DMS53 treated with DMSO at 0.1 percent for 48 hours (cell line): ENCODE results near the gene IBTK.
A peak's percentile ranks its signal among the peaks of the same experiment; 100 is the strongest.
"Not testable (repeated sequence)": the region's sequence is repeated elsewhere in the genome, so short reads cannot be mapped to it uniquely, and the experiment has no call there.

Experiments used
- DNase-seq: peaks from one replicate; lab custom pipeline; 2025; ENCODE audit not compliant: unreplicated experiment; lab: John Stamatoyannopoulos, UW

IBTK gene

DNA sequence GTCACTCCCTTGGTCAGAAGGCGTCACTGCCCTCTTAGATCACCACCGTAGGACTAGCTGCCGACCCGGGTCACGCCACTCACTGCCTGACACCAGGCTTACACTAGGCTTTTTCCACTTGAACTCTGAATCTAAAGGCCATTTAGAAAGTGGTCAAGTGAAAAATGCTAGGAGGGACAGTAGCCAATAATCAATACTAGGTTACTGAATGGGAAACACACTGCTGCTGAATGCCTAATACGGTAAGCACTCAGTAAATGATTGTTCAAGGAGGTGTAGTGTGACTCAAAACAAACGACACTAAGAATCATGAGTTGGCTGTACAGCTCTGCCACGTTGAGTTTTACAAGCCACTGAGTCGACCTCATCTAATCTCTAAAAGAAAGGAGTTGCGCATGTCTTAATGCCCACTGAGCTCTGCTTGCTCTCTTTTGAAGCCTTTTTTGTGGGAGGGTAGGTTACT is 760 bp upstream of the IBTK start:
- peak; percentile 59 for DNase-seq

- DNase-seq, result no peak
Measured at GRCh38 chr6:82246802-82247504, 591 bp downstream of the IBTK start.

- DNase-seq, result no peak
Measured at GRCh38 chr6:82246370-82246769, 1.2 kb downstream of the IBTK start.

DNA sequence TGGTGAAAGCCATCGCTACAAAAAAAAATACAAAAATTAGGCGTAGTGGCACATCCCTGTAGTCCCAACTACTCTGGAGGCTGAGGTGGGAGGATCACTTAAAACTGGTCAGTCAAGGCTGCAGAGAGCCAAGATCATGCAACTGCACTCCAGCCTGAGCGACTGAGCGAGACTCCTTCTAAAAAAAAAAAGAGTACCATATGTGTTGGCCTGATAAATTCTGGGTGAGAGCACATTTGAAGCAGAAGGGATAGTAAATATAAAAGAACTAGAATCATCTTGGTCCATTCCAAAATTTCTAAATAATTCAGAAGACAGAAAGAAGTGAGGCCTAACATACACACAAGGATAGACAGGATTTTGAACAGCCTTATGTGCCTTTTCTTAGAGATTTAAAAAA is 2.2 kb downstream of the IBTK start:
- no peak for DNase-seq

DNA sequence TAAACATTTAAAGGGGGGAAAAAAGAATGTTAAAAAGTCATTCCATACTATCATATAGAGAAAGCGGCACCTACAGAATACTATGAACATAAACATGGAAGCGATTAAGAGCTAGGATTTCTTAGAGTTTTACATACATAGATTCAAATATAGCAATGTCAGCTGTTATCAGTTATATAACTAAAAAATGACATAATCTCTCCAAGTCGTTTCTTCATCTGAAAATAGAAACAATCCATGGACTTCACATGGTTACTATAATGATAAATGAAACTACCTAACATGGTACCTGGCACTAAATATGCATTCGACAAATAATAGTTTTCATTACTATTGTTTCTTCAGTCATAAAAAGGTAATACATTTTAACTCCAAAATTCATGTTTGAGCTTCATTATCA is 3.7 kb downstream of the IBTK start:
- no peak for DNase-seq

DNA sequence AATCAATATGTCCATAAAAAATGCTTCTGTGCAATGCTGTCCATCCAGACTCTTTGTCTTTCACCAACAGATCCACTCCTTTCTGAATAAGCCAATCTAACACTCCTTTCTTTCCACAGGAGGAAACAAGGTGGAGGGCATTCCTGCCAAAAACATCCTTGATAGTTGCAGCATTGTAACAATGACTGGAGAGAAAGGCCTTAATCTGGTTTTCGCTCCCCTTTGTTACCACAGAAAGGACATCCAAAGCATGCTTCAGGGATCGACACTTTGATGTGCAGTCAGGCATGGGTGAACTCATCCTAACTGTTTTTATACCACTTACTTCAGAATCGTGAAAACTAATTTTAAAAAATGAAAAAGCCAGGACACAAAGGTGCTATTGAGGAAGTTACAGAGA is 7.4 kb downstream of the IBTK start:
- DNase-seq, result no peak

DNA sequence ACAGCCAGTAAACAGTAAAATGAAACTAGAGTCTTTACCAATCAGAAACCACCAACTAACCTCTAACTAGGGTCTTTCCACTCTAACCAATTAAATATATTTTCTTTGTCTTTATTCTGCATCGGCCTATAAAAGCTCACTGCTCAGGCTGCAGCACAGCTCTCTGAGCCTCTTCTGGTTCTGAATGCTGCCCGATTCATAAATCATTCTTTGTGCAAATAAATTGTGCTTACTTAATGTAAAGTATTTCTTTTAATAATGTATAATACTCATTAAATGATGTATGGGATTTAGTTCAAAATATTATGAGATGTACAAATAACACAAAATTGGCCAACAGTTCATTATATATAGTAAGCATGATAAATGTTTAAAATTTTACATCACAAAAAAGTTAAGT is 7.9 kb downstream of the IBTK start:
- DNase-seq, result no peak

- DNase-seq, result no peak
Measured at GRCh38 chr6:82237013-82237412, 10.5 kb downstream of the IBTK start.

DNA sequence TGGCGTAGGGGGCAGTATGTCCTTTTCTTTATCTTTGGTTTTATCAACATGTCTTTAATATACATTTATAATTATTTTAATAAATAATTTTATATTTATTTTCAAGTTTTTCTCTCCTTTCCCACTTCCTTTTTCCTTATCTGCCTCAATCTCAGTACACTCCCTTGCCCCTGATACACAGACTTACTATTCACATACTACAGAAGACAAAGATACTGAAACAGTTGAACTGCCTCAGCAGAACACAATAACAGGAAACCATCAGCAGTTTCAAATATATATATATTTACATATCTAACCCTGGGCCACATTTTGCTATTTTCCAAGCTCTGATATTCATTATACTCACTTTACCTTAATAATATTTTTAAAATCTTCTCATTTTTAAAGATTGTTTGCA is 19.8 kb downstream of the IBTK start:
- DNase-seq, result no peak

GRCh38 chr6:82220167-82220566 is 27.4 kb downstream of the IBTK start:
- no peak for DNase-seq

- no peak for DNase-seq
Measured at GRCh38 chr6:82217018-82217586, 30.4 kb downstream of the IBTK start.

- DNase-seq, result no peak
Measured at GRCh38 chr6:82216549-82216948, 31.0 kb downstream of the IBTK start.

DNA sequence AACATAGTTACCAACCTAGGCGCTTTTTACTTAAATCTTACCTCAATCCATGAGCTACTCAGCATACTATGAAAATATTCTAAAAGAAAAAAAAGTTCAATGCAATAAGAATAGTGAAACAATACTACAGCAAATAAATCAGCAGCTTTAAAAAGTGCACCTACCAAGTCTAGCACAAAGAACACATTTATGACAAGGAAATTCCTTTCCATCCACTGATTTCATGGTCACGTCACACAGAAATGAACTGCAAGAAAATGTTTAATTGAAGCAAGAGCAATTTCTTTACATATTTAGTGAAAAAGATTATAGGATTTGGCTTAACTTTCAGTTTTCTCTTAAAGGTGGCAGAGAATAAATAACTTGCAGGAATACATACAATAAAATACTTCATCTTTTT is 36.2 kb downstream of the IBTK start:
- no peak for DNase-seq

DNA sequence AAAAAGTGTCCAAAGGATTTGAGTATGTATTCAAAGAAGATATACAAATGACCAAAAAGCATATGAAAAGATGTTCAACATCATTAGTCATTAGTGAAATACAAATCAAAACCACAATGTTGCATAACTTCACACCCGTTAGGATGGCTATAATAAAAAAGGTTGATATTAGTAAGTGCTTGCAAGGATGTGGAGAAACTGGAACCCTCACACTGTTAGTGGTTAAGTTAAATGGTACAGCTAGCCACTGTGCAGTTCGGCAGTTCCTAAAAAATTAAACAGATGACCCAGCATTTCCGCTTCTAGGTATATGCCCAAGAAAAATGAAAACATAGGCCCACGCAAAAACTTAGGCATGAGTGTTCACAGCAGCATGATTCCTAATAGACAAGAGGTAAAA is 38.6 kb downstream of the IBTK start:
- DNase-seq, result no peak

GRCh38 chr6:82205930-82206392 is 41.6 kb downstream of the IBTK start:
- DNase-seq, result no peak

DNA sequence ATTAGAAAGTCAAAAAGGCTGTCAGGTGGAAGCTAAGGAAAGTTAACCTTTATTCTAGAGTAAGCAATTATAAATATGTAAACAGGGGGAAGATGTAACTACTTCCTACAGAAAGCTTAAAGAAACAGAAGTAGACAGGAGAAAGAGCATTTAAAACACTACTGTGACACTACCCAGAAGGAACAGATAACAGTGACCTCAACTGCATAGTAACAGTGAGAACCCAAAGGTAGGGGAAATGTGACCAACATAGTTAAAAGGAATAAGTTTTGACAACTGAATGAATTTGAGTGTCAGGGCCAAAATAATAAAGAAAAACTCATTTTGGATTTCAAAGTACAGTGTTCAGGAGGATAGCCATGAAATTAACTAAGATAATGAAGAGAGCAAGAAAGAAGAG is 43.5 kb downstream of the IBTK start:
- DNase-seq, result no peak

GRCh38 chr6:82197784-82198183 is 49.8 kb downstream of the IBTK start:
- no peak for DNase-seq

DNA sequence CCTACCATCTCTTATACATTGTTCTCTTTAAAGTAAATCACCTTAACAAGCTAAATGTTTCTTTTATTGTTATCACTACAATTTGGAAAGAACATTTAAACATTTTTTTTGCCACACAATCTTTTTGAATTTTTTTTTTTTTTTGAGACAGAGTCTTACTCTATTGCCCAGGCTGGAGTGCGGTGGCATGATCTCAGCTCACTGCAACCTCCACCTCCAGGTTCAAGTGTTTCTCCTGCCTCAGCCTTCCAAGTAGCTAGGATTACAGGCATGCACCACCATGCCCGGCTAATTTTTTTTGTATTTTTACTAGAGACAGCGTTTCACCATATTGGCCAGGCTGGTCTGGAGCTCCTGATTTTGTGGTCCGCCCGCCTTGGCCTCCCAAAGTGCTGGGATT is 50.3 kb downstream of the IBTK start:
- not testable (repeated sequence) for DNase-seq

DNA sequence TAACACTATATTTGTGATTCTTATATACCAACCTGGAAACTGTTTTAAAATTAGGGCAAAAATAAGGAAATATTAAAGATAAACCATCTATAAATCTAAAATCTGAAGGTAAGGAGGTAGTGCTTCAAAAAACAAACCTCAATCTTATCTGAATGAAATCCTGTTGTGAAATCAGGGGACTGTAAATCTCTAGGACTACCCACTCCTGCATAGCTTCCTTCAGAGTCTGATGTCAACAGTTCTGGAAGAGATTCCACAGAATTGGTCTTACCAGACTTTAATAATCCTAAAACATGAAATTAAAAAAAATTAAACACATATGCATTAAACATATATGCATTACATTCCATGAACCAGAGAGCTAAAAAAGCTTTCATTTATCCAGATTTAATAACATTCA is 51.4 kb downstream of the IBTK start:
- no peak for DNase-seq

- DNase-seq, result no peak
Measured at GRCh38 chr6:82195619-82196018, 51.9 kb downstream of the IBTK start.

GRCh38 chr6:82185948-82186535 is 61.5 kb downstream of the IBTK start:
- no peak for DNase-seq

DNA sequence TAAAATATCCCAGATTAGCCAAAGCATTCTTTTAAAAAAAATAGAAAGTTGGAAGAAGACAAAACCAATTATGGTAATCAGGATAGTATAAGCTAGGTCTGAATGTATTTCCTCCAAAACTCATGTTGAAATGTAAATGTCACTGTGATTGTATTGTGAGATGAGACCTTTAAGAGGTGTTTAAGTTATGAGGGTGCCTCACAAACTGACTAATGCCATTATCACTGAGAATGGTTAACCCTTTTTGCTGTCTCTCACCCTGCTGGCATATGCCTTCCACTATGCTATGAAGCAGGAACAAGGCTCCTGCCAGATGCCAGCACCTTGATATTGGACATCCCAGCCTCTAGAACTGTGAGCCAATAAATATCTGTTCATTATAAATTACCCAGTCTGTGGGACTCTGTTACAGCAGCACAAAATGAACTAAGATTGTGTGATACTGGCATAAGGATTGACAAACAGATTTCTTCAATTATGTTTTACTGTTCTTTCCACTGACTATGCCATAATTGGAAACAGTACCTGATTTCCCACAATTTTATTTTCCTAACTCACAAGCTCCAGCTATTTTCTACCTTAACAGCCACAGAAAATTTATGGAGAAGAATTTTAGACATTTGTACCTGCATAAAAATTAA is 63.8 kb downstream of the IBTK start:
- DNase-seq, result no peak
